ENCODE results near the gene ZNF273.
"Not testable (repeated sequence)": the region's sequence is repeated elsewhere in the genome, so short reads cannot be mapped to it uniquely, and the experiment has no call there.

The ZNF273 gene

GRCh38 chr7:64863530-64863929 lies 39.5 kb upstream of the ZNF273 start:
- not testable (repeated sequence) for H3K4me3 ChIP-seq (ENCODE audit: low read length in 2 of 2); H3K4me1 ChIP-seq (ENCODE audit: control insufficient read depth in 2 of 2, insufficient read depth in 1 of 2, low read depth in 1 of 2, low read length in 2 of 2); H3K79me1 ChIP-seq (ENCODE audit: low read depth, low read length); H4K8ac ChIP-seq (ENCODE audit: low read depth, low read length); H2BK12ac ChIP-seq (ENCODE audit: low read length); H2BK5ac ChIP-seq (ENCODE audit: low read length); H3K27ac ChIP-seq (replicated peaks; ENCODE audit: low read length); H2AFZ ChIP-seq (ENCODE audit: low read length); H3K4me2 ChIP-seq (ENCODE audit: insufficient read depth, low read length, poor library complexity, severe bottlenecking); H3K4ac ChIP-seq (ENCODE audit: low read length); H3K27me3 ChIP-seq (ENCODE audit: control insufficient read depth in 3 of 3, insufficient read depth in 3 of 3, low read depth in 1 of 3, low read length in 3 of 3); H3K23ac ChIP-seq (ENCODE audit: low read depth, low read length, poor library complexity); H2BK15ac ChIP-seq (ENCODE audit: low read length); H3K9ac ChIP-seq (ENCODE audit: low read depth, low read length, poor library complexity); DNase-seq (ENCODE audit: low spot score); H3K36me3 ChIP-seq (replicated peaks in 1 of 2; ENCODE audit: control insufficient read depth in 2 of 2, insufficient read depth in 2 of 2, low read length in 2 of 2); H3K14ac ChIP-seq (ENCODE audit: low read length); H4K91ac ChIP-seq (ENCODE audit: low read depth, low read length, poor library complexity); H3K18ac ChIP-seq (ENCODE audit: low read length); H2BK120ac ChIP-seq (ENCODE audit: low read depth, low read length); H2AK5ac ChIP-seq (ENCODE audit: low read depth, low read length)
- no CpG with 5 or more reads among the region's 3 CpGs for WGBS, 2 donors (ENCODE audit: extremely low coverage in 2 of 2, insufficient read length in 2 of 2, insufficient replicate concordance in 1 of 2)
- peaks cover 2 to 11% of the 10 kb centered on the region in 2 donors for H3K9me3 ChIP-seq (replicated peaks in 1 of 2; ENCODE audit: control insufficient read depth in 2 of 2, insufficient read depth in 1 of 2, low read depth in 1 of 2, low read length in 2 of 2)

GRCh38 chr7:64863969-64864368 lies 39.1 kb upstream of the ZNF273 start:
- Histone ChIP-seq H3K4me3 (ENCODE audit: low read length in 2 of 2) (no peak overlapping the region), H4K91ac (ENCODE audit: low read depth, low read length, poor library complexity) (no peak overlapping the region), H3K18ac (ENCODE audit: low read length) (no peak overlapping the region)

DNA sequence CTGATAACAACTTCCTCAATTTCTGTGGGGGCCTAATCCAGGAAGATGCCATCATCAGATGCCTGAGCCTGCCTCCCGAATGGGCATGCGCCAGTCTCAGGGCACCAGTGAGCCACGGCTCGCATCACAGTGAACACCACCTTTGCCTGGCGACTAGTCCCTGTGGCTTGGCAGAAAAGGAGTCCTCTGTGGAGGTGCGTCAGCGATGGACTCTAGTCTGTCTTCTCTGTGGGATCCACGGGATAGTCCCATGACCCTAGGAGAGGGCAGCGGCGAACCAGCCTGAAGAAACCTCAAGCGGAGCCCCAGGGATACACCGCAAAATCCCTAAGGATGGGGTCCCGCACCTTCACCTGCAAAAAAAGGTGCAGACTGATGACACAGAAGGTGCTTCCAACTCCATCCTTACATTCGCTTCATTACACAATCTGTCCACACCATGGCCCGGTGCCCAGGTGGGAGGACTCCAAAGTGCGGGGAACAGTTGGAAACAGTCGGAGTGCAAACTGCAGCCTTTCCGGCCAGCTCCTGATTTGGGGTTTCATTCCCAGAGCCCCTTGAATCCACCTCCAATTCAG lies 35.1 kb upstream of the ZNF273 start:
- H3K27me3 ChIP-seq (ENCODE audit: control insufficient read depth in 3 of 3, insufficient read depth in 3 of 3, low read depth in 1 of 3, low read length in 3 of 3): peaks cover 0 to 13% (median 0%) of the 10 kb centered on the region in 3 experiments
- no CpG with 5 or more reads among the region's 18 CpGs for WGBS, 2 donors (ENCODE audit: extremely low coverage in 2 of 2, insufficient read length in 2 of 2, insufficient replicate concordance in 1 of 2)
- no peak overlapping the region for H3K4me2 ChIP-seq (ENCODE audit: insufficient read depth, low read length, poor library complexity, severe bottlenecking)
- H3K14ac ChIP-seq (ENCODE audit: low read length): no peak overlapping the region
- no peak overlapping the region for H3K4ac ChIP-seq (ENCODE audit: low read length)
- no peak overlapping the region for H2BK12ac ChIP-seq (ENCODE audit: low read length)
- peaks cover 21 to 25% of the 10 kb centered on the region in 2 donors for H3K9me3 ChIP-seq (replicated peaks in 1 of 2; ENCODE audit: control insufficient read depth in 2 of 2, insufficient read depth in 1 of 2, low read depth in 1 of 2, low read length in 2 of 2)
- no peak overlapping the region for H2BK15ac ChIP-seq (ENCODE audit: low read length)
- no peak overlapping the region for H4K91ac ChIP-seq (ENCODE audit: low read depth, low read length, poor library complexity)
- no peak overlapping the region for H3K4me3 ChIP-seq (ENCODE audit: low read length in 2 of 2)
- no peak overlapping the region for H2BK120ac ChIP-seq (ENCODE audit: low read depth, low read length)
- no peaks in the 10 kb centered on the region for H3K4me1 ChIP-seq (ENCODE audit: control insufficient read depth in 2 of 2, insufficient read depth in 1 of 2, low read depth in 1 of 2, low read length in 2 of 2)
- no peak overlapping the region for H3K23ac ChIP-seq (ENCODE audit: low read depth, low read length, poor library complexity)
- no peak overlapping the region for H4K8ac ChIP-seq (ENCODE audit: low read depth, low read length)
- H3K9ac ChIP-seq (ENCODE audit: low read depth, low read length, poor library complexity): no peak overlapping the region
- H2BK5ac ChIP-seq (ENCODE audit: low read length): no peak overlapping the region
- no peak overlapping the region for H3K18ac ChIP-seq (ENCODE audit: low read length)
- H3K79me1 ChIP-seq (ENCODE audit: low read depth, low read length): no peaks in the 10 kb centered on the region
- H2AFZ ChIP-seq (ENCODE audit: low read length): no peak overlapping the region
- H3K27ac ChIP-seq (replicated peaks; ENCODE audit: low read length): no peak overlapping the region
- DNase-seq (ENCODE audit: low spot score): no peak
- H3K36me3 ChIP-seq (replicated peaks in 1 of 2; ENCODE audit: control insufficient read depth in 2 of 2, insufficient read depth in 2 of 2, low read length in 2 of 2): no peaks in the 10 kb centered on the region
- no peak overlapping the region for H2AK5ac ChIP-seq (ENCODE audit: low read depth, low read length)

More at GRCh38 chr7:64863969-64864368, 39.1 kb upstream of the ZNF273 start:
- H3K14ac ChIP-seq (ENCODE audit: low read length): no peak overlapping the region
- no peak for DNase-seq (ENCODE audit: low spot score)
- H3K36me3 ChIP-seq (replicated peaks in 1 of 2; ENCODE audit: control insufficient read depth in 2 of 2, insufficient read depth in 2 of 2, low read length in 2 of 2): no peaks in the 10 kb centered on the region
- H3K4ac ChIP-seq (ENCODE audit: low read length): no peak overlapping the region
- H3K9me3 ChIP-seq (replicated peaks in 1 of 2; ENCODE audit: control insufficient read depth in 2 of 2, insufficient read depth in 1 of 2, low read depth in 1 of 2, low read length in 2 of 2): peaks cover 4 to 11% of the 10 kb centered on the region in 2 donors
- H4K8ac ChIP-seq (ENCODE audit: low read depth, low read length): no peak overlapping the region
- no peak overlapping the region for H3K23ac ChIP-seq (ENCODE audit: low read depth, low read length, poor library complexity)
- H3K27me3 ChIP-seq (ENCODE audit: control insufficient read depth in 3 of 3, insufficient read depth in 3 of 3, low read depth in 1 of 3, low read length in 3 of 3): no peaks in the 10 kb centered on the region
- no peak overlapping the region for H2AFZ ChIP-seq (ENCODE audit: low read length)
- no peak overlapping the region for H2BK12ac ChIP-seq (ENCODE audit: low read length)
- H2BK5ac ChIP-seq (ENCODE audit: low read length): no peak overlapping the region
- H3K9ac ChIP-seq (ENCODE audit: low read depth, low read length, poor library complexity): no peak overlapping the region
- no CpG with 5 or more reads among the region's 7 CpGs for WGBS, 2 donors (ENCODE audit: extremely low coverage in 2 of 2, insufficient read length in 2 of 2, insufficient replicate concordance in 1 of 2)
- no peaks in the 10 kb centered on the region for H3K79me1 ChIP-seq (ENCODE audit: low read depth, low read length)
- no peak overlapping the region for H2BK120ac ChIP-seq (ENCODE audit: low read depth, low read length)
- no peak overlapping the region for H3K27ac ChIP-seq (replicated peaks; ENCODE audit: low read length)
- no peaks in the 10 kb centered on the region for H3K4me1 ChIP-seq (ENCODE audit: control insufficient read depth in 2 of 2, insufficient read depth in 1 of 2, low read depth in 1 of 2, low read length in 2 of 2)
- H3K4me2 ChIP-seq (ENCODE audit: insufficient read depth, low read length, poor library complexity, severe bottlenecking): no peak overlapping the region
- H2BK15ac ChIP-seq (ENCODE audit: low read length): no peak overlapping the region
- H2AK5ac ChIP-seq (ENCODE audit: low read depth, low read length): no peak overlapping the region

DNA sequence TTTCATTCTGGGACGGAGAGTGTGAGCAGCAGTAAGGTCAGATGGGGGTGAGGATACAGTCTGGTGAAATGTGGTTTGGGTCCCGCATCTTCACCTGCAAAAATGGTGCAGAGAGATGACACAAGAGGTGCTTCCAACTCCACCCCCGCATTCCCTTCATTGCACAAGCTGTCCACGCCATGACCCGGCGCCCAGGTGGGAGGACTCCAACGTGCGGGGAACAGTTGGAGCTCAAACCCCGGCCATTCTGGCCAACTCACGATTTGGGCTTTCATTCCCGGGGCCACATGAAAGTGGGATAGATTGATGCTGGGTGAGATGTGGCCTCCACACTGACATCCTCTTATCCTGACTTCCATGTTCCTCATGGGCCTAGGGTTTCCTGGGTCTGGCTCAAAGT lies 34.6 kb upstream of the ZNF273 start:
- Histone ChIP-seq H3K18ac (ENCODE audit: low read length) (no peak overlapping the region), H3K36me3 (replicated peaks in 1 of 2; ENCODE audit: control insufficient read depth in 2 of 2, insufficient read depth in 2 of 2, low read length in 2 of 2) (no peaks in the 10 kb centered on the region), H4K8ac (ENCODE audit: low read depth, low read length) (no peak overlapping the region), H3K4me2 (ENCODE audit: insufficient read depth, low read length, poor library complexity, severe bottlenecking) (no peak overlapping the region), H2AFZ (ENCODE audit: low read length) (no peak overlapping the region), H3K9ac (ENCODE audit: low read depth, low read length, poor library complexity) (no peak overlapping the region), H4K91ac (ENCODE audit: low read depth, low read length, poor library complexity) (no peak overlapping the region), H3K79me1 (ENCODE audit: low read depth, low read length) (no peaks in the 10 kb centered on the region), H2BK5ac (ENCODE audit: low read length) (no peak overlapping the region), H3K4me3 (ENCODE audit: low read length in 2 of 2) (no peak overlapping the region), H3K23ac (ENCODE audit: low read depth, low read length, poor library complexity) (no peak overlapping the region), H3K9me3 (replicated peaks in 1 of 2; ENCODE audit: control insufficient read depth in 2 of 2, insufficient read depth in 1 of 2, low read depth in 1 of 2, low read length in 2 of 2) (peaks cover 21 to 22% of the 10 kb centered on the region in 2 donors), H3K27ac (replicated peaks; ENCODE audit: low read length) (no peak overlapping the region), H3K4me1 (ENCODE audit: control insufficient read depth in 2 of 2, insufficient read depth in 1 of 2, low read depth in 1 of 2, low read length in 2 of 2) (no peaks in the 10 kb centered on the region), H2BK12ac (ENCODE audit: low read length) (no peak overlapping the region), H2BK120ac (ENCODE audit: low read depth, low read length) (no peak overlapping the region), H2BK15ac (ENCODE audit: low read length) (no peak overlapping the region), H3K14ac (ENCODE audit: low read length) (peak overlapping the region; percentile 23), H3K4ac (ENCODE audit: low read length) (no peak overlapping the region), H2AK5ac (ENCODE audit: low read depth, low read length) (no peak overlapping the region), H3K27me3 (ENCODE audit: control insufficient read depth in 3 of 3, insufficient read depth in 3 of 3, low read depth in 1 of 3, low read length in 3 of 3) (peaks cover 0 to 15% (median 0%) of the 10 kb centered on the region in 3 experiments)
- no peak for DNase-seq (ENCODE audit: low spot score)
- no CpG with 5 or more reads among the region's 11 CpGs for WGBS, 2 donors (ENCODE audit: extremely low coverage in 2 of 2, insufficient read length in 2 of 2, insufficient replicate concordance in 1 of 2)
